ENCODE measurements around the gene PCDH15. TPM values are rescaled to one million over a fixed set of nuclear protein-coding genes. Genes with fewer than 3 reads are reported as not detected.
"Not testable (repeated sequence)": the region's sequence is repeated elsewhere in the genome, so short reads cannot be mapped to it uniquely, and the experiment has no call there.

The PCDH15 gene
- total RNA-seq, 1 donor from 2014 or later, result not detected

DNA sequence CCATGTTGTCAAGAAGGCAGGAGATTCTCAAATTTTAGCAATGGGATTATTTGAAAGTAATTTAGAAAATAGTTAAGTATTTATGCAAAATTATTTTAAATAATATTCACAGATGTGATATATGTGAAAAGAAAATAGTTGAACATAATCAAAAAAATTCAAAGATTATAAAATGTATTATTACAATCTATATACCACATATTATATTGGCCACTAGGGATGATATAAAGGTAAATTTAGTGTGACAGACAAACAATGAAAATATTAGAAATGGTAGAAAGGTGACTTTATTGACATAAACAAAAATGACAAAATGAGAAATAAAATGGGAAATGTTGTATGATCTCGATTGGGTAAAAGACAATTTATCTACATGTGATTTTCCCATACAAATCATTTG is 385.5 kb downstream of the PCDH15 start:
- Mint-ChIP-seq H3K27me3 (ENCODE audit: low read depth, unreplicated experiment) (no peaks in the 10 kb centered on the region), H3K9me3 (ENCODE audit: unreplicated experiment) (peaks cover 2% of the 10 kb centered on the region), H3K27ac (ENCODE audit: unreplicated experiment) (no peak overlapping the region), H3K4me3 (ENCODE audit: unreplicated experiment) (no peak overlapping the region), H3K36me3 (ENCODE audit: low read depth, unreplicated experiment) (no peaks in the 10 kb centered on the region), H3K4me1 (ENCODE audit: low read depth, unreplicated experiment) (no peaks in the 10 kb centered on the region)
- Histone ChIP-seq H3K9ac (ENCODE audit: low read length) (no peak overlapping the region), H4K20me1 (ENCODE audit: insufficient read depth, low read length) (no peaks in the 10 kb centered on the region), H3K36me3 (ENCODE audit: insufficient read depth, low read length) (no peaks in the 10 kb centered on the region), H3K27me3 (ENCODE audit: insufficient read depth, low read length) (no peaks in the 10 kb centered on the region), H3K27ac (ENCODE audit: low read depth, low read length) (no peak overlapping the region), H2AFZ (ENCODE audit: low read depth, low read length) (no peak overlapping the region), H3K9me3 (ENCODE audit: insufficient read depth, low read depth, low read length) (no peaks in the 10 kb centered on the region), H3K4me1 (ENCODE audit: insufficient read depth, low read length) (no peaks in the 10 kb centered on the region), H3K4me2 (ENCODE audit: low read length) (no peak overlapping the region), H3K4me3 (ENCODE audit: insufficient read depth, low read depth, low read length) (no peak overlapping the region), H3K79me2 (ENCODE audit: insufficient read depth, low read length) (no peaks in the 10 kb centered on the region)
- no peak for DNase-seq (ENCODE audit: low read depth)
- TF ChIP-seq, protein P1, sequence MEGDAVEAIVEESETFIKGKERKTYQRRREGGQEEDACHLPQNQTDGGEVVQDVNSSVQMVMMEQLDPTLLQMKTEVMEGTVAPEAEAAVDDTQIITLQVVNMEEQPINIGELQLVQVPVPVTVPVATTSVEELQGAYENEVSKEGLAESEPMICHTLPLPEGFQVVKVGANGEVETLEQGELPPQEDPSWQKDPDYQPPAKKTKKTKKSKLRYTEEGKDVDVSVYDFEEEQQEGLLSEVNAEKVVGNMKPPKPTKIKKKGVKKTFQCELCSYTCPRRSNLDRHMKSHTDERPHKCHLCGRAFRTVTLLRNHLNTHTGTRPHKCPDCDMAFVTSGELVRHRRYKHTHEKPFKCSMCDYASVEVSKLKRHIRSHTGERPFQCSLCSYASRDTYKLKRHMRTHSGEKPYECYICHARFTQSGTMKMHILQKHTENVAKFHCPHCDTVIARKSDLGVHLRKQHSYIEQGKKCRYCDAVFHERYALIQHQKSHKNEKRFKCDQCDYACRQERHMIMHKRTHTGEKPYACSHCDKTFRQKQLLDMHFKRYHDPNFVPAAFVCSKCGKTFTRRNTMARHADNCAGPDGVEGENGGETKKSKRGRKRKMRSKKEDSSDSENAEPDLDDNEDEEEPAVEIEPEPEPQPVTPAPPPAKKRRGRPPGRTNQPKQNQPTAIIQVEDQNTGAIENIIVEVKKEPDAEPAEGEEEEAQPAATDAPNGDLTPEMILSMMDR (IDR thresholded peaks at IDR 0.05; ENCODE audit: insufficient read depth, low read depth, low read length), result no peak
- TF ChIP-seq EZH2 (IDR thresholded peaks at IDR 0.05; ENCODE audit: insufficient read depth, low read length), result no peak
- no peak for FAIRE-seq

- Histone ChIP-seq H4K20me1 (ENCODE audit: insufficient read depth, low read length) (no peaks in the 10 kb centered on the region), H3K27ac (ENCODE audit: low read depth, low read length) (no peak overlapping the region), H3K4me3 (ENCODE audit: insufficient read depth, low read depth, low read length) (no peak overlapping the region), H3K4me1 (ENCODE audit: insufficient read depth, low read length) (no peaks in the 10 kb centered on the region), H2AFZ (ENCODE audit: low read depth, low read length) (no peak overlapping the region), H3K4me2 (ENCODE audit: low read length) (no peak overlapping the region), H3K36me3 (ENCODE audit: insufficient read depth, low read length) (no peaks in the 10 kb centered on the region), H3K79me2 (ENCODE audit: insufficient read depth, low read length) (no peaks in the 10 kb centered on the region), H3K27me3 (ENCODE audit: insufficient read depth, low read length) (no peaks in the 10 kb centered on the region), H3K9me3 (ENCODE audit: insufficient read depth, low read depth, low read length) (no peaks in the 10 kb centered on the region), H3K9ac (ENCODE audit: low read length) (no peak overlapping the region)
- Mint-ChIP-seq H3K27me3 (ENCODE audit: low read depth, unreplicated experiment) (no peaks in the 10 kb centered on the region), H3K27ac (ENCODE audit: unreplicated experiment) (no peak overlapping the region), H3K36me3 (ENCODE audit: low read depth, unreplicated experiment) (no peaks in the 10 kb centered on the region), H3K4me3 (ENCODE audit: unreplicated experiment) (no peak overlapping the region), H3K9me3 (ENCODE audit: unreplicated experiment) (no peaks in the 10 kb centered on the region), H3K4me1 (ENCODE audit: low read depth, unreplicated experiment) (no peaks in the 10 kb centered on the region)
- peak; percentile 1 for DNase-seq (ENCODE audit: low read depth)
- no peak for FAIRE-seq
- TF ChIP-seq, protein P1 (IDR thresholded peaks at IDR 0.05; ENCODE audit: insufficient read depth, low read depth, low read length), result peak; percentile 34
- TF ChIP-seq EZH2 (IDR thresholded peaks at IDR 0.05; ENCODE audit: insufficient read depth, low read length), result no peak
Measured at GRCh38 chr10:54402576-54402975, 398.5 kb downstream of the PCDH15 start.

DNA sequence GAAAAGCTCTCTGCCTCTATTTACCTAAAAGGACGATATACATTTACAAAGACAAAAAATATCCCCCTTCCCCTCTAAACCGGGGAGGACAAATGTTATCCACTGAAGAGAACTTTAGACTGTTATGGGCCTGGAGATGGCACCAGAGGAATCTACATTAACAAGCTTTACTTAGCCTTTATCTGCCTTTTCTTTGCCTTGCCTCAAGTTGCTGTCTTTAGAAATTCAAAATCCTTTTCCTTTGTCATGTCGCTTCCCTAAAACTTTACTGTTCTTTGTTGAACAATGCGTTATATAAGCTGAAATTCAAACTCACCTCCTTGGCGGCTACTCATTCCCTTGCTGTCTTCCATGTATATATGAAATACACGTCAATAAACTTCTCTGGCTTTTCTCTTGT is 405.0 kb downstream of the PCDH15 start:
- Histone ChIP-seq H3K9ac (ENCODE audit: low read length) (no peak overlapping the region), H3K4me2 (ENCODE audit: low read length) (no peak overlapping the region), H3K79me2 (ENCODE audit: insufficient read depth, low read length) (no peaks in the 10 kb centered on the region), H3K4me1 (ENCODE audit: insufficient read depth, low read length) (no peaks in the 10 kb centered on the region), H4K20me1 (ENCODE audit: insufficient read depth, low read length) (no peaks in the 10 kb centered on the region), H3K36me3 (ENCODE audit: insufficient read depth, low read length) (no peaks in the 10 kb centered on the region), H3K4me3 (ENCODE audit: insufficient read depth, low read depth, low read length) (no peak overlapping the region), H3K27ac (ENCODE audit: low read depth, low read length) (no peak overlapping the region), H3K27me3 (ENCODE audit: insufficient read depth, low read length) (no peaks in the 10 kb centered on the region), H2AFZ (ENCODE audit: low read depth, low read length) (no peak overlapping the region), H3K9me3 (ENCODE audit: insufficient read depth, low read depth, low read length) (no peaks in the 10 kb centered on the region)
- peak; percentile 41 for FAIRE-seq
- H3K36me3 Mint-ChIP-seq (ENCODE audit: low read depth, unreplicated experiment), result no peaks in the 10 kb centered on the region
- no peak overlapping the region for H3K27ac Mint-ChIP-seq (ENCODE audit: unreplicated experiment)
- peaks cover 5% of the 10 kb centered on the region for H3K9me3 Mint-ChIP-seq (ENCODE audit: unreplicated experiment)
- no peak overlapping the region for H3K4me3 Mint-ChIP-seq (ENCODE audit: unreplicated experiment)
- H3K27me3 Mint-ChIP-seq (ENCODE audit: low read depth, unreplicated experiment), result no peaks in the 10 kb centered on the region
- H3K4me1 Mint-ChIP-seq (ENCODE audit: low read depth, unreplicated experiment), result no peaks in the 10 kb centered on the region
- no peak for TF ChIP-seq EZH2 (IDR thresholded peaks at IDR 0.05; ENCODE audit: insufficient read depth, low read length)
- TF ChIP-seq, protein P1 (IDR thresholded peaks at IDR 0.05; ENCODE audit: insufficient read depth, low read depth, low read length), result no peak
- DNase-seq (ENCODE audit: low read depth), result no peak

DNA sequence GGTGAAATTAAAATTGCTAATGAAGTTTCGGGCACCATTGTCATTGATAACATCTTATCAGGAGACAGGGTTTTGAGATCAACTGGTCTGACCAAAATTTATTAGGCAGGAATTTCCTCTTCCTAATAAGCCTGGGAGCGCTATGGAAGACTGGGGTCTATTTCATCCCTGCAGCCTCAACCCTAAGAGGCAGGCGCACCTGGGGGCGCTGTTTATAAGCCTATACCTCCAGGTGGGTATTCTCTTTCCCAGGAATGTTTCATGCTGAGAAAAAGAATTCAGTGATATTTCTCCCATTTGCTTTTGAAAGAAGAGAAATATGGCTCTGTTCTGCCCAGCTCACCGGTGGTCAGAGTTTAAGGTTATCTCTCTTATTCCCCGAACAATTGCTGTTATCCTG is 406.4 kb downstream of the PCDH15 start:
- not testable (repeated sequence) for H3K36me3 Mint-ChIP-seq (ENCODE audit: low read depth, unreplicated experiment); H3K27ac Mint-ChIP-seq (ENCODE audit: unreplicated experiment); H3K9me3 ChIP-seq (ENCODE audit: insufficient read depth, low read depth, low read length); H3K27ac ChIP-seq (ENCODE audit: low read depth, low read length); FAIRE-seq; H4K20me1 ChIP-seq (ENCODE audit: insufficient read depth, low read length); H3K4me1 ChIP-seq (ENCODE audit: insufficient read depth, low read length); H3K9me3 Mint-ChIP-seq (ENCODE audit: unreplicated experiment); H3K79me2 ChIP-seq (ENCODE audit: insufficient read depth, low read length); H3K36me3 ChIP-seq (ENCODE audit: insufficient read depth, low read length); H3K4me3 ChIP-seq (ENCODE audit: insufficient read depth, low read depth, low read length); H3K27me3 ChIP-seq (ENCODE audit: insufficient read depth, low read length); H3K27me3 Mint-ChIP-seq (ENCODE audit: low read depth, unreplicated experiment); DNase-seq (ENCODE audit: low read depth); H3K4me2 ChIP-seq (ENCODE audit: low read length); H3K9ac ChIP-seq (ENCODE audit: low read length); H2AFZ ChIP-seq (ENCODE audit: low read depth, low read length); H3K4me1 Mint-ChIP-seq (ENCODE audit: low read depth, unreplicated experiment); H3K4me3 Mint-ChIP-seq (ENCODE audit: unreplicated experiment)
